Activated CD4-positive, alpha-beta T cell treated with anti-CD3 and anti-CD28 coated beads for 4 hours (primary cell): ENCODE results near the gene PCSK9.

Experiments
- DNase-seq, 2 donors: peaks; one replicate each; pipeline ENCODE4 v3.0.0-alpha.2; 2020

PCSK9 gene

GRCh38 chr1:55044617-55045397 is 5.5 kb downstream of the PCSK9 start:
- no peak for DNase-seq

GRCh38 chr1:55045430-55045829 is 6.1 kb downstream of the PCSK9 start:
- no peak for DNase-seq

GRCh38 chr1:55046871-55047270 is 7.5 kb downstream of the PCSK9 start:
- DNase-seq = no peak

GRCh38 chr1:55047611-55048010 is 8.3 kb downstream of the PCSK9 start:
- no peak for DNase-seq

GRCh38 chr1:55048453-55049270 is 9.3 kb downstream of the PCSK9 start:
- no peak for DNase-seq

- DNase-seq = no peak
These were observed 10.0 kb downstream of the PCSK9 start for GRCh38 chr1:55049271-55049913.

- DNase-seq = no peak
These were observed 10.5 kb downstream of the PCSK9 start for GRCh38 chr1:55049914-55050278.

GRCh38 chr1:55050283-55050682 is 10.9 kb downstream of the PCSK9 start:
- no peak for DNase-seq

GRCh38 chr1:55051169-55051568 is 11.8 kb downstream of the PCSK9 start:
- no peak for DNase-seq

GRCh38 chr1:55051621-55052020 is 12.3 kb downstream of the PCSK9 start:
- no peak for DNase-seq

- DNase-seq = no peak
These were observed 13.1 kb downstream of the PCSK9 start for GRCh38 chr1:55052221-55053142.

- no peak for DNase-seq
These were observed 14.1 kb downstream of the PCSK9 start for GRCh38 chr1:55053265-55053954.

GRCh38 chr1:55054396-55054795 is 15.0 kb downstream of the PCSK9 start:
- DNase-seq = no peak

GRCh38 chr1:55055084-55055882 is 15.9 kb downstream of the PCSK9 start:
- DNase-seq = no peak

GRCh38 chr1:55055951-55056631 is 16.7 kb downstream of the PCSK9 start:
- no peak for DNase-seq

- DNase-seq = no peak
These were observed 17.3 kb downstream of the PCSK9 start for GRCh38 chr1:55056632-55056992.

- no peak for DNase-seq
These were observed 18.1 kb downstream of the PCSK9 start for GRCh38 chr1:55057270-55057955.

- DNase-seq = no peak
These were observed 18.6 kb downstream of the PCSK9 start for GRCh38 chr1:55057956-55058298.

- no peak for DNase-seq
These were observed 20.2 kb downstream of the PCSK9 start for GRCh38 chr1:55059302-55060132.
